ENCODE data around the gene AUH. TPM values are rescaled to one million over a fixed set of nuclear protein-coding genes. Genes with fewer than 3 reads are reported as not detected.

Gene AUH
- total RNA-seq, 1 experiment from 2014 or later: 21.7 TPM

GRCh38 chr9:91202736-91203283, 158.9 kb downstream of the AUH start:
- peaks cover 16 to 18% of the 10 kb centered on the region in 2 experiments for H3K4me1 Mint-ChIP-seq
- no peak overlapping the region for H3K18ac ChIP-seq (ENCODE audit: insufficient read length, low read depth, low read length)
- H3K9me3 Mint-ChIP-seq: peaks cover 15 to 19% of the 10 kb centered on the region in 2 experiments; a peak in 4 of 5 replicates
- no peaks in the 10 kb centered on the region for H3K79me1 ChIP-seq (ENCODE audit: insufficient read depth, low read depth, low read length, poor library complexity, severe bottlenecking)
- H3T11ph ChIP-seq (ENCODE audit: low read length): no peak overlapping the region
- H3K4me3 Mint-ChIP-seq: no peak overlapping the region
- H3K4me2 ChIP-seq (ENCODE audit: insufficient read depth, insufficient read length, low read length): no peak overlapping the region
- H3K27me3 ChIP-seq (ENCODE audit: insufficient read depth, low read length): no peaks in the 10 kb centered on the region
- no peaks in the 10 kb centered on the region for H3K9me3 ChIP-seq (ENCODE audit: control insufficient read depth, low read depth, low read length)
- H3K14ac ChIP-seq (ENCODE audit: insufficient read depth, low read length): no peak overlapping the region
- no peak overlapping the region for H2BK5ac ChIP-seq (ENCODE audit: insufficient read length, low read length)
- no peak overlapping the region for H2BK12ac ChIP-seq (ENCODE audit: insufficient read length, low read depth, low read length)
- H3K27ac Mint-ChIP-seq: no peak overlapping the region
- H3K23ac ChIP-seq (ENCODE audit: insufficient read length, low read depth, low read length): no peak overlapping the region
- no peak overlapping the region for H2BK120ac ChIP-seq (ENCODE audit: low read depth, low read length, poor library complexity, severe bottlenecking)
- H3K27me3 Mint-ChIP-seq (ENCODE audit: low read depth): no peaks in the 10 kb centered on the region
- DNase-seq: no peak
- no peak overlapping the region for H4K8ac ChIP-seq (replicated peaks; ENCODE audit: insufficient read length, low read depth, low read length)
- no peak overlapping the region for H4K5ac ChIP-seq (ENCODE audit: insufficient read length, low read depth, low read length)
- no peaks in the 10 kb centered on the region for H3K23me2 ChIP-seq (ENCODE audit: insufficient read length, low read depth, low read length, poor library complexity, severe bottlenecking)
- H3K4ac ChIP-seq (ENCODE audit: low read depth, low read length): no peak overlapping the region
- no peak overlapping the region for H3K27ac ChIP-seq (ENCODE audit: insufficient read length, low read depth, low read length)
- no peak overlapping the region for H3K9ac ChIP-seq (ENCODE audit: extremely low read depth, insufficient read length, low read length)
- no peak overlapping the region for H2BK15ac ChIP-seq (ENCODE audit: low read depth, low read length)
- no peaks in the 10 kb centered on the region for H4K20me1 ChIP-seq (ENCODE audit: control insufficient read depth, insufficient read depth, insufficient read length)
- no peak overlapping the region for H2AK5ac ChIP-seq (ENCODE audit: insufficient read length, low read length)
- H4K91ac ChIP-seq (ENCODE audit: insufficient read length, low read depth, low read length): no peak overlapping the region
- H2BK20ac ChIP-seq (ENCODE audit: low read depth, low read length, poor library complexity, severe bottlenecking): no peak overlapping the region
- H3K56ac ChIP-seq (ENCODE audit: insufficient read length, low read depth, low read length): no peak overlapping the region
- peaks cover 8 to 19% (median 10%) of the 10 kb centered on the region in 3 experiments; a peak in 6 of 7 replicates for H3K36me3 Mint-ChIP-seq (ENCODE audit: insufficient read depth in 1 of 3, low read depth in 3 of 3)
- H3K4me1 ChIP-seq (ENCODE audit: insufficient read depth, low read length): peaks cover 5% of the 10 kb centered on the region; the same call in 1 of the 2 replicates
- no peak overlapping the region for H2AFZ ChIP-seq (ENCODE audit: low read length)
- TF ChIP-seq CTCF (conservative IDR thresholded peaks at IDR 0.05): no peak
- H3K79me2 ChIP-seq (ENCODE audit: insufficient read depth, low read length): no peaks in the 10 kb centered on the region
